Neural cell (in vitro differentiated cells): ENCODE measurements around the gene LGALS1. TPM values are rescaled to one million over a fixed set of nuclear protein-coding genes. Genes with fewer than 3 reads are reported as not detected.

Experiments
- H2AFZ ChIP-seq: fragments of 200-600, 300-800 bp; sonication (generic), shearing (Covaris generic); 2 replicates; pipeline ENCODE4 v1.6.0; 2014; ENCODE audit warnings: low read depth, mild to moderate bottlenecking, antibody characterized with exemption, low read length, moderate library complexity
- H3F3A ChIP-seq: fragments of 200-600 bp; shearing (Covaris generic); 2 replicates; pipeline ENCODE4 v1.6.1; 2016; ENCODE audit warnings: mild to moderate bottlenecking, moderate library complexity, mixed read lengths, antibody characterized with exemption, low read length; ENCODE audit not compliant: insufficient read depth, poor library complexity, severe bottlenecking
- H3K27ac ChIP-seq: fragments of 200-600, 300-800 bp; sonication (generic), shearing (Covaris generic); 2 replicates; pipeline ENCODE4 v1.5.1; 2014; ENCODE audit warnings: mild to moderate bottlenecking, low read length, moderate library complexity
- H3K27me3 ChIP-seq: fragments of 300-800, 200-600 bp; sonication (generic), shearing (Covaris generic); 2 replicates; pipeline ENCODE4 v1.6.0; 2014; ENCODE audit warnings: mild to moderate bottlenecking, low read depth, low read length, moderate library complexity; ENCODE audit not compliant: insufficient read depth
- H3K36me3 ChIP-seq: fragments of 300-800, 200-600 bp; sonication (generic), shearing (Covaris generic); 2 replicates; pipeline ENCODE4 v1.5.1; 2014; ENCODE audit warnings: mild to moderate bottlenecking, antibody characterized with exemption, low read length, moderate library complexity; ENCODE audit not compliant: insufficient read depth
- H3K4me2 ChIP-seq: fragments of 300-800, 200-600 bp; sonication (generic), shearing (Covaris generic); 2 replicates; pipeline ENCODE4 v1.6.0; 2014; ENCODE audit warnings: mild to moderate bottlenecking, low read length
- H3K4me3 ChIP-seq: fragments of 300-800, 200-600 bp; sonication (generic), shearing (Covaris generic); 2 replicates; pipeline ENCODE4 v1.5.1; 2014; ENCODE audit warnings: mild to moderate bottlenecking, low read length, moderate library complexity
- H3K79me2 ChIP-seq: fragments of 200-600 bp; shearing (Covaris generic); replicated peaks from 2 replicates; pipeline ENCODE4 v1.6.0; 2014; ENCODE audit warnings: mild to moderate bottlenecking, low read length, moderate library complexity; ENCODE audit not compliant: insufficient read depth
- H3K9ac ChIP-seq: fragments of 300-800, 200-600 bp; sonication (generic), shearing (Covaris generic); 2 replicates; pipeline ENCODE4 v1.6.1; 2016; ENCODE audit warnings: mild to moderate bottlenecking, low read length, mixed read lengths
- H3K9me2 ChIP-seq: fragments of 200-600 bp; shearing (Covaris generic); 2 replicates; pipeline ENCODE4 v1.6.1; 2016; ENCODE audit warnings: mild to moderate bottlenecking, low read length, mixed read lengths; ENCODE audit not compliant: insufficient read depth
- H3K9me3 ChIP-seq: fragments of 200-600, 300-800 bp; sonication (generic), shearing (Covaris generic); 2 replicates; pipeline ENCODE4 v1.6.1; 2016; ENCODE audit warnings: mild to moderate bottlenecking, mixed run types, low read length, moderate library complexity, mixed read lengths
- H4K20me1 ChIP-seq: fragments of 200-600 bp; shearing (Covaris generic); 2 replicates; pipeline ENCODE4 v1.6.1; 2016; ENCODE audit warnings: mild to moderate bottlenecking, mixed run types; ENCODE audit not compliant: insufficient read depth
- EP300 ChIP-seq: fragments of 450-650 bp; conservative IDR thresholded peaks from 2 replicates; pipeline ENCODE4 v1.6.1; 2014; ENCODE audit warnings: antibody characterized with exemption, mild to moderate bottlenecking, moderate library complexity; ENCODE audit not compliant: poor library complexity, severe bottlenecking
- EZH2 ChIP-seq: fragments of 200-600, 300-800 bp; shearing (Covaris generic), sonication (generic); IDR thresholded peaks from 2 replicates; pipeline ENCODE4 v1.6.1; 2014; ENCODE audit warnings: antibody characterized with exemption, low read length, borderline replicate concordance, mild to moderate bottlenecking; ENCODE audit not compliant: insufficient read depth, poor library complexity, severe bottlenecking
- MXI1 ChIP-seq: fragments of 450-650 bp; conservative IDR thresholded peaks from 2 replicates; pipeline ENCODE4 v1.6.1; 2014; ENCODE audit warnings: antibody characterized with exemption, mild to moderate bottlenecking; ENCODE audit not compliant: poor library complexity, severe bottlenecking
- POLR2AphosphoS5 ChIP-seq: IDR thresholded peaks from 2 replicates; pipeline ENCODE4 v1.6.1; 2012
- RAD21 ChIP-seq: fragments of 450-650 bp; conservative IDR thresholded peaks from 2 replicates; pipeline ENCODE4 v1.6.1; 2014; ENCODE audit warnings: antibody characterized with exemption, mild to moderate bottlenecking, moderate library complexity
- SMC3 ChIP-seq: fragments of 450-650 bp; conservative IDR thresholded peaks from 2 replicates; pipeline ENCODE4 v1.6.1; 2014; ENCODE audit warnings: antibody characterized with exemption, mild to moderate bottlenecking, moderate library complexity; ENCODE audit not compliant: poor library complexity
- TAF1 ChIP-seq: IDR thresholded peaks from 2 replicates; pipeline ENCODE4 v1.6.1; 2012; ENCODE audit warnings: low read depth
- polyA plus RNA-seq: library from polyadenylated mRNA; depleted of rRNA; stranded (reverse); fragments of >200 nt; gene quantifications from 2 replicates; pipeline ENCODE4 v1.2.3, GENCODE V29; 2014
- TF ChIP-seq, protein P1 (sequence below): IDR thresholded peaks from 2 replicates; pipeline ENCODE4 v1.6.1; 2012; ENCODE audit warnings: borderline replicate concordance
- TF ChIP-seq, protein P2 (sequence below): fragments of 450-650 bp; IDR thresholded peaks from 2 replicates; pipeline ENCODE4 v1.5.1; 2014; ENCODE audit warnings: antibody characterized with exemption, mild to moderate bottlenecking, moderate library complexity; ENCODE audit not compliant: poor library complexity, severe bottlenecking

Gene LGALS1
- polyA plus RNA-seq, 1 donor from 2014 or later, result not detected

DNA sequence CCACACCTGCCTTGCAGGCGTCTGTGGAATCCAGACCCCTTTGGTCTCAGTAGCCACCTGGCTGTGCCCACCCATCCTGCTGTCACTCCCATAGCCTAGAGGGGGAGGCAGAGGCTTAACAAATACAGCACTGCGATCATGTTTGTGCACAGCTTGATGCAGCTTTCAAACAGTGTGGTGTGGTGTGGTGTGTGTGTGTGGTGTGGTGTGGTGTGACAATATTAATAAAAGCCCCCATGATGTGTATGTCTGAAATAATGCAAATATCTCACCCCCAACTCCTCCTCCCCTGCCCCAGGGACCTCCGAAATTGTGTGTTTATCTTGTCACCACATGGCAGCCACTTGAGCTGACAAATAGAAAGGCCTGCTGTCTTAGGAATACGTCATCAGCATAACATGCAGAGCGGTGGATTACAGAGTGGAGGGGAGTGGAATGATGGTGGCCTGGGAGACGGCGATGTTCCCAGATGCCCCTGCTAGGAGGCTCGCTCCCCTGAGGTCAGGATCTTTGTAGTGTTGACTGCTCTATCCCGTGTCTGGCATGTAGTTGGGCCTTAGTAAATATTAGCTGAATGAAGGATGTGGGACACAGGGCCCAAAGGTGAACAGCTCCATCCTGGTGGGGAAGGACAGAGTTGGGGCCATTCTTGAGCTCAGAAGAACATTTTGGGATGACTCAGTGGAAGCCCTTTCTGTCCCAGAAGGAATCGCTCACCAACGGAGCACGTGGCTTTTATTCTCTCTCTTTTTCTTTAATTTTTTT, 14.1 kb upstream of the LGALS1 start:
- no peaks in the 10 kb centered on the region for H3K27me3 ChIP-seq
- H2AFZ ChIP-seq, result no peak overlapping the region
- peak overlapping the region; percentile 80 for H3K4me2 ChIP-seq
- peak overlapping the region; percentile 94 for H3K27ac ChIP-seq
- no peaks in the 10 kb centered on the region for H3K36me3 ChIP-seq
- H3F3A ChIP-seq, result peaks cover 3% of the 10 kb centered on the region
- no peaks in the 10 kb centered on the region for H3K9me2 ChIP-seq
- TF ChIP-seq, protein P1, sequence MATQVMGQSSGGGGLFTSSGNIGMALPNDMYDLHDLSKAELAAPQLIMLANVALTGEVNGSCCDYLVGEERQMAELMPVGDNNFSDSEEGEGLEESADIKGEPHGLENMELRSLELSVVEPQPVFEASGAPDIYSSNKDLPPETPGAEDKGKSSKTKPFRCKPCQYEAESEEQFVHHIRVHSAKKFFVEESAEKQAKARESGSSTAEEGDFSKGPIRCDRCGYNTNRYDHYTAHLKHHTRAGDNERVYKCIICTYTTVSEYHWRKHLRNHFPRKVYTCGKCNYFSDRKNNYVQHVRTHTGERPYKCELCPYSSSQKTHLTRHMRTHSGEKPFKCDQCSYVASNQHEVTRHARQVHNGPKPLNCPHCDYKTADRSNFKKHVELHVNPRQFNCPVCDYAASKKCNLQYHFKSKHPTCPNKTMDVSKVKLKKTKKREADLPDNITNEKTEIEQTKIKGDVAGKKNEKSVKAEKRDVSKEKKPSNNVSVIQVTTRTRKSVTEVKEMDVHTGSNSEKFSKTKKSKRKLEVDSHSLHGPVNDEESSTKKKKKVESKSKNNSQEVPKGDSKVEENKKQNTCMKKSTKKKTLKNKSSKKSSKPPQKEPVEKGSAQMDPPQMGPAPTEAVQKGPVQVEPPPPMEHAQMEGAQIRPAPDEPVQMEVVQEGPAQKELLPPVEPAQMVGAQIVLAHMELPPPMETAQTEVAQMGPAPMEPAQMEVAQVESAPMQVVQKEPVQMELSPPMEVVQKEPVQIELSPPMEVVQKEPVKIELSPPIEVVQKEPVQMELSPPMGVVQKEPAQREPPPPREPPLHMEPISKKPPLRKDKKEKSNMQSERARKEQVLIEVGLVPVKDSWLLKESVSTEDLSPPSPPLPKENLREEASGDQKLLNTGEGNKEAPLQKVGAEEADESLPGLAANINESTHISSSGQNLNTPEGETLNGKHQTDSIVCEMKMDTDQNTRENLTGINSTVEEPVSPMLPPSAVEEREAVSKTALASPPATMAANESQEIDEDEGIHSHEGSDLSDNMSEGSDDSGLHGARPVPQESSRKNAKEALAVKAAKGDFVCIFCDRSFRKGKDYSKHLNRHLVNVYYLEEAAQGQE, result no peak
- TF ChIP-seq, protein P2, sequence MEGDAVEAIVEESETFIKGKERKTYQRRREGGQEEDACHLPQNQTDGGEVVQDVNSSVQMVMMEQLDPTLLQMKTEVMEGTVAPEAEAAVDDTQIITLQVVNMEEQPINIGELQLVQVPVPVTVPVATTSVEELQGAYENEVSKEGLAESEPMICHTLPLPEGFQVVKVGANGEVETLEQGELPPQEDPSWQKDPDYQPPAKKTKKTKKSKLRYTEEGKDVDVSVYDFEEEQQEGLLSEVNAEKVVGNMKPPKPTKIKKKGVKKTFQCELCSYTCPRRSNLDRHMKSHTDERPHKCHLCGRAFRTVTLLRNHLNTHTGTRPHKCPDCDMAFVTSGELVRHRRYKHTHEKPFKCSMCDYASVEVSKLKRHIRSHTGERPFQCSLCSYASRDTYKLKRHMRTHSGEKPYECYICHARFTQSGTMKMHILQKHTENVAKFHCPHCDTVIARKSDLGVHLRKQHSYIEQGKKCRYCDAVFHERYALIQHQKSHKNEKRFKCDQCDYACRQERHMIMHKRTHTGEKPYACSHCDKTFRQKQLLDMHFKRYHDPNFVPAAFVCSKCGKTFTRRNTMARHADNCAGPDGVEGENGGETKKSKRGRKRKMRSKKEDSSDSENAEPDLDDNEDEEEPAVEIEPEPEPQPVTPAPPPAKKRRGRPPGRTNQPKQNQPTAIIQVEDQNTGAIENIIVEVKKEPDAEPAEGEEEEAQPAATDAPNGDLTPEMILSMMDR, result peak; percentile 77
- TF ChIP-seq EZH2, result no peak
- TF ChIP-seq EP300, result peak; percentile 83
- peak; percentile 80 for TF ChIP-seq MXI1
- TF ChIP-seq SMC3, result peak; percentile 68
- TF ChIP-seq RAD21, result peak; percentile 77
- TF ChIP-seq TAF1, result no peak
- TF ChIP-seq POLR2AphosphoS5, result peak; percentile 69
- H3K9ac ChIP-seq, result peak overlapping the region; percentile 69
- no peaks in the 10 kb centered on the region for H3K9me3 ChIP-seq
- peaks cover 23% of the 10 kb centered on the region for H3K79me2 ChIP-seq
- no peaks in the 10 kb centered on the region for H4K20me1 ChIP-seq
- H3K4me3 ChIP-seq, result peak overlapping the region; percentile 93

DNA sequence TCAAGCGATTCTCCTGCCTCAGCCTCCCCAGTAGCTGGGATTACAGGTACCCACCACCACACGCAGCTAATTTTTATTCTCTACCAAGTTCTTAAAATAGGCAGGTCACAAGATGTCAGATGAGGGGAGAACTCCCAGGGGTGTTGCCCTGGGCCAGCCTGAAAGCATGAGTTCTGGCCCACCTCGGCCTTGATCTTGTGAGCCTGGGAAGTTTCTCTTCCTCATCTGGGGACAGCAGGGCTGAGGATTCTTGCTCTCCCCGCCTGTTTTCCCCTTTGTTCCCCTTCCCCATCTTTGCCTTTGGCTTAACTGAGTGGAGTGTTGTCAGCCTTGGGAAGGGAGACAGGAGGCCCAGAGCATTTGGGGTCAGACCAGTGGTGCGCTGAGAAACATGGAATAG, 13.4 kb upstream of the LGALS1 start:
- H2AFZ ChIP-seq, result no peak overlapping the region
- no peaks in the 10 kb centered on the region for H4K20me1 ChIP-seq
- no peaks in the 10 kb centered on the region for H3K9me2 ChIP-seq
- H3K4me3 ChIP-seq, result peak overlapping the region; percentile 38
- no peak for TF ChIP-seq EP300
- no peak for TF ChIP-seq TAF1
- TF ChIP-seq, protein P2, result no peak
- TF ChIP-seq, protein P1, result no peak
- TF ChIP-seq MXI1, result no peak
- TF ChIP-seq EZH2, result no peak
- TF ChIP-seq POLR2AphosphoS5, result no peak
- TF ChIP-seq RAD21, result no peak
- no peak for TF ChIP-seq SMC3
- H3F3A ChIP-seq, result peaks cover 3% of the 10 kb centered on the region
- H3K27ac ChIP-seq, result peak overlapping the region; percentile 94
- peaks cover 23% of the 10 kb centered on the region for H3K79me2 ChIP-seq
- no peak overlapping the region for H3K4me2 ChIP-seq
- no peaks in the 10 kb centered on the region for H3K36me3 ChIP-seq
- H3K27me3 ChIP-seq, result no peaks in the 10 kb centered on the region
- H3K9ac ChIP-seq, result peak overlapping the region; percentile 69
- no peaks in the 10 kb centered on the region for H3K9me3 ChIP-seq
